Measurements from ENCODE around the gene FOXP1.

The FOXP1 gene

DNA sequence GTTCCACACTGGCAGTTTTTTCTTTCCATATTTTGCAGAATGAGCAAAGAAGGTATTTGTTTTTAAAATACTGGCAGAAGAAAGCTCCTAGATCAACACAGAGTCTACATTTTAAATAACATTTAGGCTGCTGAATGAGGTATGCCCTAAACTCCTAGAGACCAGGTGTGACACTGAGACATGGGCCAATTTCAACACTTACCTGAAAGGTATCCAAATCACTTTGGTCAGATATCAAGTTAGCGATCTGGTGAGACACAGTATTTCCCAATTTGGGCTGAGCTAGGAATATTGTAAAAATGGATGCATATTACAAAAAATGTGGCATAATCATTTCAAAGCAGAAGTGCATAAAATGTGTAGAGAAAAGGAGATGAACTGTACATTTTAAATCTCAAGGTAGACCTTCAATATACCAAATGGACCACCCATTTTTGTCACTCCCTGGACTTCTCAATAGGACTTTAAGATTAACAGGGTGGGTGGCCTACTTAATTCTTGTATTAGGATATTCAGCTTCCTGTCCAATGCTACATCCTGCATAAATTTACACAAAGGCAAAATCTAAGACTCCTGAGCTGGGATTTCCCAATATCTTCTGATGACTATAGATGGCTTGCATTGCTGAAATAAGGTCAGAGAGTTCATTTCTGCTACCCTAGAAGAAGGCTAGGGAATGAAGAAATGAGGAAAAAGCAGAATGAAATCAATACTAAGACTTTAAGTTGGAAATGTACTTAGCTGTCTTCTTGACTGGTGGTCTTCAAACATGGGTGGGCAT lies 487.8 kb downstream of the FOXP1 start:
- H3K27ac ChIP-seq (ENCODE audit: low read length) = peak overlapping the region; percentile 93
- peak overlapping the region; percentile 96 for H3K4me2 ChIP-seq (ENCODE audit: low read length)
- H3K9me3 ChIP-seq (ENCODE audit: insufficient read depth, low read length) = no peaks in the 10 kb centered on the region
- H3K9ac ChIP-seq (ENCODE audit: low read length) = peak overlapping the region; percentile 86; the same call in 1 of the 2 replicates
- peaks cover 100% of the 10 kb centered on the region for H3K79me2 ChIP-seq (ENCODE audit: low read length)
- H4K20me1 ChIP-seq (ENCODE audit: insufficient read depth, low read length) = peaks cover 26% of the 10 kb centered on the region
- no peaks in the 10 kb centered on the region for H3K27me3 ChIP-seq (ENCODE audit: low read depth, low read length)
- H3K36me3 ChIP-seq (replicated peaks; ENCODE audit: low read depth, low read length) = peaks cover 51% of the 10 kb centered on the region
- no peak overlapping the region for H2AFZ ChIP-seq (ENCODE audit: low read depth, low read length)
- TF ChIP-seq, protein P1, sequence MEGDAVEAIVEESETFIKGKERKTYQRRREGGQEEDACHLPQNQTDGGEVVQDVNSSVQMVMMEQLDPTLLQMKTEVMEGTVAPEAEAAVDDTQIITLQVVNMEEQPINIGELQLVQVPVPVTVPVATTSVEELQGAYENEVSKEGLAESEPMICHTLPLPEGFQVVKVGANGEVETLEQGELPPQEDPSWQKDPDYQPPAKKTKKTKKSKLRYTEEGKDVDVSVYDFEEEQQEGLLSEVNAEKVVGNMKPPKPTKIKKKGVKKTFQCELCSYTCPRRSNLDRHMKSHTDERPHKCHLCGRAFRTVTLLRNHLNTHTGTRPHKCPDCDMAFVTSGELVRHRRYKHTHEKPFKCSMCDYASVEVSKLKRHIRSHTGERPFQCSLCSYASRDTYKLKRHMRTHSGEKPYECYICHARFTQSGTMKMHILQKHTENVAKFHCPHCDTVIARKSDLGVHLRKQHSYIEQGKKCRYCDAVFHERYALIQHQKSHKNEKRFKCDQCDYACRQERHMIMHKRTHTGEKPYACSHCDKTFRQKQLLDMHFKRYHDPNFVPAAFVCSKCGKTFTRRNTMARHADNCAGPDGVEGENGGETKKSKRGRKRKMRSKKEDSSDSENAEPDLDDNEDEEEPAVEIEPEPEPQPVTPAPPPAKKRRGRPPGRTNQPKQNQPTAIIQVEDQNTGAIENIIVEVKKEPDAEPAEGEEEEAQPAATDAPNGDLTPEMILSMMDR (IDR thresholded peaks at IDR 0.05; ENCODE audit: low read depth, low read length) = no peak
- TF ChIP-seq EZH2phosphoT487 (IDR thresholded peaks at IDR 0.05; ENCODE audit: low read depth) = no peak
- H3K4me1 ChIP-seq (ENCODE audit: low read length) = peaks cover 98% of the 10 kb centered on the region
- peak overlapping the region; percentile 77 for H3K4me3 ChIP-seq (ENCODE audit: low read length)

DNA sequence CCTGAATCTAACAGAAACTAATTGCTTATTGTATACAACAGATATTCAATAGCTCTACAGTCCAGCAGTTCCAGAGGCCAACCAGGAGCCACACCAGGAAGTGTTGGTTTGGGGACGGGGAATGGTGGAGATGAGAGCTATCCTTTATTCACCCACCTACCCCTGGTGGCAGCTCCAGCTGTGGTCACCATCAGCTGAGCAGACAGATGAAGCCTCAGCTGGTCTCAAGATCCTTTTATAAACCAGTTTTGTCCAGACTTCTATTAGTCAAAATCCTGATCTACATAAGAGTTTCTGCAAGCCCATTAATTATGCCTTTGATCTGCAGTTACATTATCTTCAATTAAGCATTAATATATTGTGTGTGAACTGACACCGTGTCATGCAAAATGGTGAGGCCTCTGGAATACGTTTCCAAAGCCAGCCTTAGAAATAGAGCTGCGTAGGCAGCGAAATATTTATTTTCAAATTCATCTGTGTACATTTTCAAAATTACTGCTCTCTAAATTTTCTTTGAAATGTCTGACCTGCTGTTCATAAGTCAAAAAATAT lies 488.8 kb downstream of the FOXP1 start:
- Histone ChIP-seq H4K20me1 (ENCODE audit: insufficient read depth, low read length) (peaks cover 26% of the 10 kb centered on the region), H3K36me3 (replicated peaks; ENCODE audit: low read depth, low read length) (peaks cover 46% of the 10 kb centered on the region), H3K27ac (ENCODE audit: low read length) (peak overlapping the region; percentile 93), H3K27me3 (ENCODE audit: low read depth, low read length) (no peaks in the 10 kb centered on the region), H3K4me1 (ENCODE audit: low read length) (peaks cover 98% of the 10 kb centered on the region), H3K9me3 (ENCODE audit: insufficient read depth, low read length) (no peaks in the 10 kb centered on the region), H3K4me2 (ENCODE audit: low read length) (0 out of 2 replicates have a peak overlapping the region, but pooled peaks have one; percentile 2), H3K4me3 (ENCODE audit: low read length) (no peak overlapping the region), H3K9ac (ENCODE audit: low read length) (no peak overlapping the region), H2AFZ (ENCODE audit: low read depth, low read length) (no peak overlapping the region), H3K79me2 (ENCODE audit: low read length) (peaks cover 98% of the 10 kb centered on the region)
- TF ChIP-seq, protein P1 (IDR thresholded peaks at IDR 0.05; ENCODE audit: low read depth, low read length) = no peak
- no peak for TF ChIP-seq EZH2phosphoT487 (IDR thresholded peaks at IDR 0.05; ENCODE audit: low read depth)

DNA sequence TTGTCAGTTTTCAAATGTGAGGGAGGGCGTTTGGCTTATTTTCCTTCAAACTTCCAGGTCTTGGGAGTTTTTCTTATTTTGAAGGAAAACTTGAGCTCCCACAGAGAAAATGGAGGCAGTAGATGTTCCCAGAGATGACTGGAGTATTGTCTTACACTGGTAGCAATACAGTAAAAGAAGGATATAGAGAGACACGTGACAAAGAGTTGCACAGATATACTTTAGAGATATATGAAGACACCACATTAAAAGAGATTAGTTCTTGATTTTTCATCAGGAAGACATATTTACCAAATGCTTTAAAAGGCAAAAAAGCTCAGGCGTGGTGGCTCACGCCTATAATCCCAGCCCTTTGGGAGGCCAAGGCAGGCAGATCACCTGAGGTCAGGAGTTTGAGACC lies 490.9 kb downstream of the FOXP1 start:
- peaks cover 94% of the 10 kb centered on the region for H3K79me2 ChIP-seq (ENCODE audit: low read length)
- H3K36me3 ChIP-seq (replicated peaks; ENCODE audit: low read depth, low read length) = peaks cover 35% of the 10 kb centered on the region
- H3K4me3 ChIP-seq (ENCODE audit: low read length) = no peak overlapping the region
- H3K4me1 ChIP-seq (ENCODE audit: low read length) = peaks cover 97% of the 10 kb centered on the region
- peaks cover 23% of the 10 kb centered on the region for H4K20me1 ChIP-seq (ENCODE audit: insufficient read depth, low read length)
- no peak for TF ChIP-seq EZH2phosphoT487 (IDR thresholded peaks at IDR 0.05; ENCODE audit: low read depth)
- TF ChIP-seq, protein P1 (IDR thresholded peaks at IDR 0.05; ENCODE audit: low read depth, low read length) = no peak
- H3K9me3 ChIP-seq (ENCODE audit: insufficient read depth, low read length) = no peaks in the 10 kb centered on the region
- no peaks in the 10 kb centered on the region for H3K27me3 ChIP-seq (ENCODE audit: low read depth, low read length)
- H3K4me2 ChIP-seq (ENCODE audit: low read length) = peak overlapping the region; percentile 21
- no peak overlapping the region for H2AFZ ChIP-seq (ENCODE audit: low read depth, low read length)
- peak overlapping the region; percentile 93 for H3K27ac ChIP-seq (ENCODE audit: low read length)
- peak overlapping the region; percentile 45 for H3K9ac ChIP-seq (ENCODE audit: low read length)

DNA sequence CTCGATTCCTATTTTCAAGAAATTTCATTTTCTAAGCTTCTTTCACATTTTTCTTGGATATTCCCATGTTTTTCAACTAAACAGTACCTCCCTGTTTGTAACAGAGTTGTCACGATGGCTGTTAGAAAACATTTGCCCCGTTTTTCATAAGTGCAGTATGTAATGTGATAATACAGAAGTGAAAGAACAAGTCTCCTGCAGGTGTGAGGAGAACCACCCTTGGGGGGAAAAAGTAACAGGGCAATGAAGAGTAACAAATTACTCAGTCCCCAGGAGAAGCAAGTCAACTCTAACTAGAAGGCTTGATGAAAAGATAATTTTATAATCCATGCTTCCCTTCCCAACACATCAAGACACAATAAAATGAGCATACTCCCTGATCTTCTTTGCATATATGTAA lies 493.3 kb downstream of the FOXP1 start:
- Histone ChIP-seq H2AFZ (ENCODE audit: low read depth, low read length) (no peak overlapping the region), H3K27me3 (ENCODE audit: low read depth, low read length) (no peaks in the 10 kb centered on the region), H3K36me3 (replicated peaks; ENCODE audit: low read depth, low read length) (peaks cover 30% of the 10 kb centered on the region), H3K27ac (ENCODE audit: low read length) (peak overlapping the region; percentile 93), H3K4me2 (ENCODE audit: low read length) (peak overlapping the region; percentile 62), H3K4me1 (ENCODE audit: low read length) (peaks cover 94% of the 10 kb centered on the region), H4K20me1 (ENCODE audit: insufficient read depth, low read length) (peaks cover under 1% of the 10 kb centered on the region; the same call in 1 of the 2 replicates), H3K9ac (ENCODE audit: low read length) (peak overlapping the region; percentile 77), H3K9me3 (ENCODE audit: insufficient read depth, low read length) (no peaks in the 10 kb centered on the region), H3K79me2 (ENCODE audit: low read length) (peaks cover 91% of the 10 kb centered on the region), H3K4me3 (ENCODE audit: low read length) (peak overlapping the region; percentile 36)
- TF ChIP-seq EZH2phosphoT487 (IDR thresholded peaks at IDR 0.05; ENCODE audit: low read depth) = no peak
- TF ChIP-seq, protein P1 (IDR thresholded peaks at IDR 0.05; ENCODE audit: low read depth, low read length) = no peak

Measured in OCI-LY3 (cell line).